Stimulated activated CD8-positive, alpha-beta memory T cell treated with anti-CD3 and anti-CD28 coated beads, Interleukin-4, amount 100 ng/mL, for 48 hours (primary cell): ENCODE results near the gene OPCML.

Experiments used
- DNase-seq: peaks from one replicate; pipeline ENCODE4 v3.0.0-alpha.2; 2020

OPCML gene

GRCh38 chr11:132636523-132636922, 895.8 kb downstream of the OPCML start:
- DNase-seq: no peak

- DNase-seq: no peak
Measured at GRCh38 chr11:132632641-132633124, 899.6 kb downstream of the OPCML start.

GRCh38 chr11:132631989-132632388, 900.3 kb downstream of the OPCML start:
- DNase-seq: no peak

DNA sequence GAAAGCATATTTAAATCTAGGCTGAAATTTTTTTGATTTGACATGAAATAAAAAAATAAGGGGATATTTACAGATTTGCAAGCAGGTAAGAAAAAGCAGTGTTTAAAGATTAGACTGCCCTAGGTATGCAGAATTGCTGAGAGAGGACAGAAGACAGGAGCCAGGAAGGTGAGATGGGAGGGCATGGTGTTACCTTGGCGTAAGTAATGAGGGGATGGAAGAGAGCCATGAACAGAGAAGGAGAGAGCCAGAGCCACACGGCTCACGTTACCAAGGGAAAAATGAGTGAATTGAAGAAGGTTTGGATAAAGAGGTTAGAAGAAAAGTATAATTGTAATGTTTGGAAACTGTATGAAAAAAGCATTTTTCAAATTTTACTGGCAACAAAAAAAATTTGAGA, 904.3 kb downstream of the OPCML start:
- DNase-seq: no peak

GRCh38 chr11:132626446-132626845, 905.9 kb downstream of the OPCML start:
- DNase-seq: no peak

- DNase-seq: no peak
Measured at GRCh38 chr11:132623511-132623910, 908.8 kb downstream of the OPCML start.

GRCh38 chr11:132621976-132622580, 910.2 kb downstream of the OPCML start:
- DNase-seq: no peak

DNA sequence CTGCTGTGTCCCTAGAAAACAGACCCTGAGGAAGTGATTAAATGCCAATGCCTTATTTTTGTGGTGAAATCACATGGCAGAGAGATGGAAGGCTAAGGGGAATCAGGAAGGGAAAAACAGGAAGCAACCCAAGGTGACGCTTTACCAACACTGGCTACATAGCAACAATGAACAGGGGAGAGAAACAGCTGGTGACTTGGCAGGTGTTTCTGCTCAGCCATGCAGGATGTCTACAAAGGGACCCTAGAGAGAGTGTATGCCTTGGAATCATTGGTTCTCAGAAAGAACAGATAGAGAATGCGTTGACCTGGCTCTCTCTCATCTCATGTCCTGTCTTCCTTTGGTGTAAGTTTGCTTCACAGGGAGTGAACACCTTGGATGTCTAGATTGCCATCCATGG, 911.9 kb downstream of the OPCML start:
- DNase-seq: no peak

DNA sequence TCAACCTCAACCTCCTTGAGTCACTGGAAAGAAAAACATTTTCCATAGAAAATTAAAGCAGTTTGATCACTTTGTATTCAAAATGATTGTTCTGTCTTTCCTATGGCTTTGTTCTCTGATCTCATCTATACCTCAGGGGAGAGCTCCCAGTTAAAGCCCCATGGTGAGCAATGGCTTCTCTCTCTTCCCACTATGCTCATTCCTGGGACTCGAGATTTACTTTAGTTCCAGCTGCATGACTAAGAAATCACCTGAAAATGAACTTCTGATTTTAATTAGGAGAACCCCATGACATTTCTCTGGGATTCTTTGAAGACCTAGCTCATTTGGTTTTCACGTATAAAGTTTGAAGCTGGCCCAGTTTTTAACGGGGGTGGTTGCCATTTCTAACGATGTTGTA, 921.5 kb downstream of the OPCML start:
- no peak for DNase-seq

GRCh38 chr11:132610216-132610615, 922.1 kb downstream of the OPCML start:
- DNase-seq: no peak

DNA sequence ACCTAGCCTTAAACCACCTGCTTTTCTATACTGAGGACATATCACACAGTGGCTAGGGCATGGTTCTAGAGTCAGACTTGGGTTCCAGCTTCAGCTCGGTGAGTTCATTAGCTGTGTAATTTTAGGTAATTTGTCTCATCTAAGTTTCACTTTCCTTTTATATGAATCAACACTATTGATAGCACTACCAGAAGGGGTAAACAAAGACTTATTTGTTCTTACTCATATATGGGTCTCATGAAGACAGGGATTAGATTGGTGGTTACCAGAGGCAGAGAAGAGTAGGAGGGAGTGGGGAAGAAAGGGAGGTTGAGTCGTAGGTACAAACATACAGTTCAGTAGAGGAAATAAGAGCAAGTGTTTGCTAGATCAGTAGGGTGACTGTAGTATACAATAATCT, 924.7 kb downstream of the OPCML start:
- no peak for DNase-seq

DNA sequence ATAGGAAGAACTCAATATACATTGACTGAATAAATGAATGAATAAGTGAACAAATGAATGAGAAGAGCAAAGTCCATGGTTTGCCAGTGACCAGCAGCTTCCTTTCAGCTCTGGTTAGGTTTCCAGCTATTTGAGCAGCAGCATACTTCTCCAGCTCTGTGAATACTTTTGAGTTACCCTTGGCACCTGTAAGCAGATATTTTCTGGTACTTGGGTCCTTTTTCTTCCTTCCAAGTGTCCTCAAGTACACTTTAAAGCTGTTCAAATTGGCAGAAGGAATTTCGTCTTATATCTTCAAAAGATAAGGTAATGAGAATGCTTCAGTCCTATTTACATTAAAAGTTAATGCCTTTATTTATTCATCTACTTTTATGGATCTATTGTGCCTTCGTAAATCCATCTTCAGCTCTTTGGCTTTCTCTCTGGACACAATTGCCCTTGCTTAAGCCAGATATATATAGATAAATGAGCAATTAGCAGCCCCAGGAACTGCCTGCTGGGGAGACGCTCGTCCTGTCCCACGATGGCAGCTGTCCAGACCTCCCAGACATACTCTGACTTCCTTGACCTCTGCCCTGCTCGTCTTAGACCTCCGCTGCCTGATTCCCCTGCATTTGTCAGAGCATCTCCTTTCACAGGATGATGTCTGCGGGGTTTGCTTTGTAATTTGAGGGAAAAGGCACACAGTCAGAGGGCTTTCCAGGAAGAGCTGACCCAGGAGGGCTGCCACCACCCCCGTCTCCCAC, 926.3 kb downstream of the OPCML start:
- DNase-seq: no peak

DNA sequence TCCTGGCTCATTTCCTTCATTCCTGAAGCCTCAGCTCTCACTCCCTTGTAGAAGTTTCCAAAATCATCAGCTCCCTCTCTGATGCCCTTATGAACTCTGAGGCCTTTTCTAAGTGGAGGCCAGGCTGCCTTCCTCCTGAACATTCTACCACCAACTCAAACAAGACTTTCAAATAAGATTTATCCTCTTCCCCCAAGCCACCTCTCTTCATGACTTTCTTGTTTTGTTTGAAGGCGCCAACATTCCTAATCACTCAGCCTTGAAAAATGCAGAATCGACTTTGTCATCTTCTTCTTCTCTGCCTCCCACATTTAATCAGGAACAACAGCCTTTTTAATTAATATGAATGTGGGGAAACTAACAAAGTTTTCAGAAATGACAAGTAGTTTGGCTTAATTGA, 927.9 kb downstream of the OPCML start:
- no peak for DNase-seq

DNA sequence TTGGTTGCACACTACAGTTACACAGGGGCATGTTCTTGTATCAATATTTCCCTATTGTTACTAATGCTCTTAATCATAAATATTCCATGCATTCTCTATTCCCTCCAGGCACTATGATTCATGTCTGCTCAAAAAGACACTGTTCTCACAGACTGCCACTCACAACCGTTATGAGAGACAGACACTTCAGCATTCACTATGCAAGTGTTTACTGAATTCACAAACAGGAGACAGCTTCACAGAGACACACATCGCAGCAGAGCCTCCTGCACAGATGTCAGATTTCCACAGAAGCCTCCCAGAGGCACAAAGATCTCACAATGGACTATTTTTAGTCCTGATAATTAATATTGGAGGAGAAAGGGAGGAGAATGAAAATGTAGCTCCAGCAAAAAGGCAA, 930.4 kb downstream of the OPCML start:
- no peak for DNase-seq

GRCh38 chr11:132595711-132596134, 936.6 kb downstream of the OPCML start:
- DNase-seq: no peak

- DNase-seq: no peak
Measured at GRCh38 chr11:132595246-132595645, 937.1 kb downstream of the OPCML start.

DNA sequence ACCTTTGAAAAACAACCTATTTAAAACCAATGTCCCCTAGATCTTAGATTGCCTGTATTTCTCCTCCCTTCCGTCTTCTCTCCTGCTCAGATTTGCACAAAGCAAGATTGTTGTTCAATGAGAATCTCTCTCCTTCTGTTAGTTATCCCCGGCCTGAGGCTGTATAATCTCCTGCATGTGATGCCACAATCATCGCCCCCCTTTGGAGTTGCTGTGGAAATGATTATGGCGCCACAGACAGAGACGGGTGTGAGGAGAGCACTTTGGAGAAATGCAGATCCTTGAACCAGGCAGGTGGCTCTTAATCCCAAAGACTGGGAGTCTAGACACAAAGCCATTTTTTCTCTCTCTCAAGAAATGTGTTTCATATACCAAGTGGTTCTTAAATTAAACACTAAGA, 941.3 kb downstream of the OPCML start:
- no peak for DNase-seq

DNA sequence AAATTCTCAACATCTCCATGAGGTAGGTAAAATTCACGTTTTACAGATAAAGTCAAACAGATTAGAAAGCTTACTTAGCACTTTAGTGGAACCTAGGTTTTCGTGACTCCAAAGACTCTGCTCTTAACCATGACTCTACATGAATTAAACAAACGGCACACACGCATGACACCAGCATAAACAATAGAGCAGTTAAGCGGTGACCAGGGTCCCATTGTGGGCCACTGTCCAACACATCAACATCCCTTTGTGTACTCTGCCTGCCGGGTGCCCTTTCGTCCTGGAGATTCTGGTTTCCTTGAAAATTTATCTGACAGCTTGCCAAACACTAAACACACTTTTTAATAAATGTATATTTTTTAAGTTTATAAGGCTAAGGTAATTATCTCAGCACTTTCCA, 941.7 kb downstream of the OPCML start:
- DNase-seq: no peak

DNA sequence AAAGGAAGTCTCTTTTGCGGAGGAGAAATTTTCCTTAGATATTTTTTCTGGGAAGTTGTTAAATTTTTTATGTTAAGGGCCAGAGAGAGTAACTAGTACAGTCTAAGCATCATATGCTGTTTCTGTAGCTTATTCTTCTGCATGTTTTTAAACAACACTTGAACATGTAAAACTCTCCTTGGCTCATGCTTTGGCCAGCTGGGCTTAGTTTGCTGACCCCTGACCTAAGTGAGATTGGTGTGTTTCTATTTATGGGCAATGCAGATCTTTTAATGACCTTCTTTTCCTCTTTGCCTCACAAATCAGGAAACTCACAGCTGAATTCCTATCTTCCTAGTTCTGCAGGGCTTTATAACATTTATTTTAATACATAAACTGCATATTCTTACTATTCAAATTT, 942.5 kb downstream of the OPCML start:
- no peak for DNase-seq

DNA sequence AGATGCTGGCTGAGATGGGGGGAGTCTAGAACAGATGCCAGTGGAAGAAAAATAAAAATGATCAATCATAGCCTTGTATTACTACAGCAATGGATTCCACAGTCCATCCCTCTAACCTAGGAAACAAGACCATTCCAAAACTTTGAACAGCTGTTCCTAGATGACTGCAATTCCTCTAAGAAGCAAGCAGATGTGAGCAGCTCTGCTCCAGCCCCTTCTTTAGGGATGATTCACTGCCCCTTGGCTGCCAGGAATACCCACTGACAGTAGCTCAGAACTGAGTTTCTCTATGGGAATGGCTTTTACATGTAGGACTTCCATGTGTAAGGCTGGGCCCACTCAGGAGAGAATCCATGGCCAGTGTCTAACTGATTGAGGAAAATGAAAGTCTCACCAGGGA, 943.9 kb downstream of the OPCML start:
- no peak for DNase-seq

GRCh38 chr11:132587716-132588115, 944.6 kb downstream of the OPCML start:
- no peak for DNase-seq

GRCh38 chr11:132586801-132587200, 945.5 kb downstream of the OPCML start:
- no peak for DNase-seq

DNA sequence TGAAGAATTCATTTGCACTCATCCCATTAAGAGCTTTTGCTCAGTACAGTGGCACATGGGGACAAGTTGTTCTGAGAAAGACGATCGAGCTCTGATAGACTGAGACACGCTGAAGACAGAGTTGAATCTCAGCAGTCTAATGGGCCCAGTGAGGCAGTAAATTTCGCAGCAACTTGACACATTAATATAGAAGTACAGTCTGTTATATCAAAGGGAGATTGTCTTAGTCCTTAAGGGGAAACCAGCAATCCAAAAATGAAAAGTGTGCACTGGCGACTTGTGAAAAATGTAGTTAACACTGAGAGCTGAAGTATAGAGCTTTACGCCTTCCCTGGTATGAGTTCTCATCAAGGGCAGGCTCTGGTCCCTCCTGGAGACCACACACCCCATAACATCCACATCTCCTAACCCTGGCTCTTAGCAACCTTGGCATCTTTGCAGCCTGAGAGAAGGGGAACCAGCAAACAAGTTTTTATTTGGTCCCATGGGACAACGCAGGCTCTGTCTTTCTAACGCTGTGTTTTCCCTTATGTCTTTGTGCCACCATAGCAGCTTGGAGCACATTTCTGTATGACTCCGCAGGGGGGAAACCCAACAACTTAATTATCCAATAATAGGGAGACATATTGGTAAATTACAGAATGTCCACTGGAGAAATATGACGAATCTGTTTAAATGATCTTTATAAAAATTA, 952.5 kb downstream of the OPCML start:
- DNase-seq: no peak

GRCh38 chr11:132579136-132579535, 953.2 kb downstream of the OPCML start:
- no peak for DNase-seq
